Measurements from ENCODE around the gene SLC12A6. TPM values are rescaled to one million over a fixed set of nuclear protein-coding genes. Genes with fewer than 3 reads are reported as not detected.

The SLC12A6 gene
- total and polyA plus RNA-seq, 8 donors = 1.4 to 63.6 (median 13.1) TPM

DNA sequence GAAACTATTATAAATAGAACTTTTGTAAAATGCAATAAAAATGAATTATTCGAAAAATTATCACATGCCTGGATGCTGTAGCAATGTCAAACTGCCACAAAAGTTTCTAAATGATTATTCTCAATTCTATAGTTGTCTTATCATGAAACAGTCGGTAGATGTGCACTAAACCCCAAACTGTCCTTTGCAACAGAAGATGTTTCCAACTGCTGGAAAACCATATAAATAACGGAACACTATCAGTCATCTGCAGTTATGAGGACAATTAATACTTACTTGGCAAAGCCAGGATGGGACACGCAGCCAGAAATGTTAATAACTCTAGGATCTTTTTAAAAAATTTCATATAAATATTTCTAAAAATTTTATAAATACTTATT lies 95.3 kb downstream of the SLC12A6 start:
- Histone ChIP-seq H3K36me3 (peaks cover 18 to 87% (median 82%) of the 10 kb centered on the region in 4 donors), H3K4me3 (no peak overlapping the region), H3K9me3 (no peaks in the 10 kb centered on the region), H3K27me3 (no peaks in the 10 kb centered on the region), H3K27ac (no peak overlapping the region), H3K4me1 (no peaks in the 10 kb centered on the region)
- 83 to 88% (median 88%) methylated on average over 4 of the region's 4 CpGs for WGBS, 5 donors
- DNase-seq = no peak
- intact Hi-C loops (cut with DNase I; ENCODE audit: low total_unique reads) = loop anchor here (10.0 kb wide), 2 partner anchors 122 to 342 kb away; partner anchors contain the start of genes GOLGA8B and LPCAT4
- TF ChIP-seq EP300 (IDR thresholded peaks at IDR 0.05) (no peak), POLR2AphosphoS5 (IDR thresholded peaks at IDR 0.05) (no peak), POLR2A (IDR thresholded peaks at IDR 0.05) (no peak)
- TF ChIP-seq, protein P1, sequence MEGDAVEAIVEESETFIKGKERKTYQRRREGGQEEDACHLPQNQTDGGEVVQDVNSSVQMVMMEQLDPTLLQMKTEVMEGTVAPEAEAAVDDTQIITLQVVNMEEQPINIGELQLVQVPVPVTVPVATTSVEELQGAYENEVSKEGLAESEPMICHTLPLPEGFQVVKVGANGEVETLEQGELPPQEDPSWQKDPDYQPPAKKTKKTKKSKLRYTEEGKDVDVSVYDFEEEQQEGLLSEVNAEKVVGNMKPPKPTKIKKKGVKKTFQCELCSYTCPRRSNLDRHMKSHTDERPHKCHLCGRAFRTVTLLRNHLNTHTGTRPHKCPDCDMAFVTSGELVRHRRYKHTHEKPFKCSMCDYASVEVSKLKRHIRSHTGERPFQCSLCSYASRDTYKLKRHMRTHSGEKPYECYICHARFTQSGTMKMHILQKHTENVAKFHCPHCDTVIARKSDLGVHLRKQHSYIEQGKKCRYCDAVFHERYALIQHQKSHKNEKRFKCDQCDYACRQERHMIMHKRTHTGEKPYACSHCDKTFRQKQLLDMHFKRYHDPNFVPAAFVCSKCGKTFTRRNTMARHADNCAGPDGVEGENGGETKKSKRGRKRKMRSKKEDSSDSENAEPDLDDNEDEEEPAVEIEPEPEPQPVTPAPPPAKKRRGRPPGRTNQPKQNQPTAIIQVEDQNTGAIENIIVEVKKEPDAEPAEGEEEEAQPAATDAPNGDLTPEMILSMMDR (IDR thresholded peaks at IDR 0.05) = no peak

- intact Hi-C loops (cut with DNase I; ENCODE audit: low total_unique reads) = loop anchor here (10.0 kb wide), 2 partner anchors 123 to 343 kb away; partner anchors contain the start of genes GOLGA8B and LPCAT4
- H3K9me3 ChIP-seq = no peaks in the 10 kb centered on the region
- no peak overlapping the region for H3K27ac ChIP-seq
- peak in 1 of 2 donors; percentile 70 for DNase-seq
- H3K36me3 ChIP-seq = peaks cover 22 to 89% (median 85%) of the 10 kb centered on the region in 4 donors
- H3K4me1 ChIP-seq = no peaks in the 10 kb centered on the region
- no peak for TF ChIP-seq POLR2AphosphoS5 (IDR thresholded peaks at IDR 0.05)
- no peak for TF ChIP-seq EP300 (IDR thresholded peaks at IDR 0.05)
- TF ChIP-seq, protein P1 (IDR thresholded peaks at IDR 0.05) = peak in 5 of 7 experiments; percentile 57 to 77 (median 70)
- TF ChIP-seq POLR2A (IDR thresholded peaks at IDR 0.05) = no peak
- 35 to 58% (median 52%) methylated on average over 1 of the region's 1 CpG for WGBS, 5 donors
- no peak overlapping the region for H3K4me3 ChIP-seq
- no peaks in the 10 kb centered on the region for H3K27me3 ChIP-seq
These were observed 95.9 kb downstream of the SLC12A6 start for GRCh38 chr15:34241376-34242330.

- Histone ChIP-seq H3K9me3 (no peaks in the 10 kb centered on the region), H3K4me3 (no peak overlapping the region), H3K27me3 (no peaks in the 10 kb centered on the region), H3K27ac (no peak overlapping the region), H3K4me1 (no peaks in the 10 kb centered on the region), H3K36me3 (peaks cover 33 to 92% (median 89%) of the 10 kb centered on the region in 4 donors)
- WGBS, 5 donors = 79 to 93% (median 89%) methylated on average over 3 of the region's 3 CpGs
- intact Hi-C loops (cut with DNase I; ENCODE audit: low total_unique reads) = loop anchor here (10.0 kb wide), 2 partner anchors 124 to 344 kb away; partner anchors contain the start of genes GOLGA8B and LPCAT4
- TF ChIP-seq EP300 (IDR thresholded peaks at IDR 0.05) (no peak), POLR2A (IDR thresholded peaks at IDR 0.05) (no peak), POLR2AphosphoS5 (IDR thresholded peaks at IDR 0.05) (no peak)
- TF ChIP-seq, protein P1 (IDR thresholded peaks at IDR 0.05) = no peak
- DNase-seq = no peak
These were observed 97.0 kb downstream of the SLC12A6 start for GRCh38 chr15:34240537-34240936.

DNA sequence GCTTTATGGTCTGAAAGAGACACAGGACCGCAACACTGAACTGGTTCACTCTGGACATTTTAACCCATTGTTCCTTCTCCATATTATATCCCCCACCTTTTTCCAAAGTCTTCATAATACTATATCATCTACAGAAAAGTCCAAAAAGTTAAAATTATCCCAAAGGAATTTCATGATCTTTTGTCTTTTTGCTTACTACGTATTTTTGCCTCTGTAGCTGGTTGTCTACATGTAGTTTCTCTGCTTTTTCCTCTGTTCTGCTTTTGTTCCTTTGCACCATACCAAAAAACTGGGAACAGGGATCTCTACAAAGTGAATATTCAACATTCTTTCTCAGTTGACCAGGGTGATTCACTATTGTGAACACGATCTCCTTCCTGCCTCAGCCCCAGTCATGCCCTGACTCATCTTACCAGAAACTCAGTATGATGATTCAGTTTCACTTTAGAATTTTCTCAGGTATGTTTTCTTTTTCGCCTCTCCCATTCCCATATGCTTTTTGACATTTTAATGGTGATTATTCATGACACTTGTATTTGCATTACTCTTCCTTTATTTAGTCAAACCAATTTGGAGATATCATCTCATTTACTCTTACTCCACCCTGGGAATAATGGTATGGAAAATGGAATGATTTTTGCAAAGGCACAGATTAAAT lies 98.3 kb downstream of the SLC12A6 start:
- Histone ChIP-seq H3K9me3 (no peaks in the 10 kb centered on the region), H3K36me3 (peaks cover 35 to 92% (median 89%) of the 10 kb centered on the region in 4 donors), H3K4me3 (no peak overlapping the region), H3K27ac (no peak overlapping the region), H3K4me1 (no peaks in the 10 kb centered on the region), H3K27me3 (no peaks in the 10 kb centered on the region)
- no peak for DNase-seq
- intact Hi-C loops (cut with DNase I; ENCODE audit: low total_unique reads) = no loop called here
- TF ChIP-seq POLR2A (IDR thresholded peaks at IDR 0.05) = no peak
- WGBS, 5 donors = 80 to 88% (median 82%) methylated on average over 4 of the region's 4 CpGs

All from stomach (tissue), 9 donors.